ENCODE data around the gene PKD1. TPM values are rescaled to one million over a fixed set of nuclear protein-coding genes. Genes with fewer than 3 reads are reported as not detected.

The PKD1 gene
- total and polyA plus RNA-seq, 2 experiments from 2014 or later = 35.9 to 60.6 TPM

DNA sequence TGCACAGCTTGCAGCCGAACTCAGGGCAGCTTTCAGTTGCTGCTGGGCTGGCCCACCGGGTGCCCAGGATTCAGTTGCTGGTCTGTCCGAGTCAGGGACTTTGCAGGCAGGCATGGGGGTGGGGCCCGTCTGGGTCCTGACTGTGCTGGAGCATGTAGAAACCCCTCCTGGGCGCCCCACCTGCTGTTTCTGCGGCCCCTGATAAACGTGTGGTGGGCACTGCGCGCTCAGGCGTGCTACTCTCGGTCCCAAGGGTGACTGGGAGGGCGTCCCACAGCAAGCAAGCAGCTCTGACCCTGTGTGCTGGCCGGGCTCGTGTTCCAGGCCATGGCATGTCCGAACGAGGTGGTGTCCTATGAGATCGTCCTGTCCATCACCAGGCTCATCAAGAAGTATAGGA lies 75.4 kb downstream of the PKD1 start:
- H3K4me2 ChIP-seq = no peak overlapping the region
- H3K4me1 ChIP-seq (ENCODE audit: insufficient read depth) = no peaks in the 10 kb centered on the region
- 94% methylated on average over 16 of the region's 17 CpGs for WGBS (ENCODE audit: low lambda C conversion rate, missing lambda C conversion rate)
- H3K9me3 ChIP-seq (ENCODE audit: low read depth) = no peaks in the 10 kb centered on the region
- no peaks in the 10 kb centered on the region for H3K36me3 ChIP-seq (replicated peaks; ENCODE audit: insufficient read depth, low read depth)
- H3K27me3 ChIP-seq = no peaks in the 10 kb centered on the region
- no peaks in the 10 kb centered on the region for H4K20me1 ChIP-seq (ENCODE audit: insufficient read depth, poor library complexity, severe bottlenecking)
- H3K4me3 ChIP-seq = no peak overlapping the region
- TF ChIP-seq, protein P1, sequence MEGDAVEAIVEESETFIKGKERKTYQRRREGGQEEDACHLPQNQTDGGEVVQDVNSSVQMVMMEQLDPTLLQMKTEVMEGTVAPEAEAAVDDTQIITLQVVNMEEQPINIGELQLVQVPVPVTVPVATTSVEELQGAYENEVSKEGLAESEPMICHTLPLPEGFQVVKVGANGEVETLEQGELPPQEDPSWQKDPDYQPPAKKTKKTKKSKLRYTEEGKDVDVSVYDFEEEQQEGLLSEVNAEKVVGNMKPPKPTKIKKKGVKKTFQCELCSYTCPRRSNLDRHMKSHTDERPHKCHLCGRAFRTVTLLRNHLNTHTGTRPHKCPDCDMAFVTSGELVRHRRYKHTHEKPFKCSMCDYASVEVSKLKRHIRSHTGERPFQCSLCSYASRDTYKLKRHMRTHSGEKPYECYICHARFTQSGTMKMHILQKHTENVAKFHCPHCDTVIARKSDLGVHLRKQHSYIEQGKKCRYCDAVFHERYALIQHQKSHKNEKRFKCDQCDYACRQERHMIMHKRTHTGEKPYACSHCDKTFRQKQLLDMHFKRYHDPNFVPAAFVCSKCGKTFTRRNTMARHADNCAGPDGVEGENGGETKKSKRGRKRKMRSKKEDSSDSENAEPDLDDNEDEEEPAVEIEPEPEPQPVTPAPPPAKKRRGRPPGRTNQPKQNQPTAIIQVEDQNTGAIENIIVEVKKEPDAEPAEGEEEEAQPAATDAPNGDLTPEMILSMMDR (IDR thresholded peaks at IDR 0.05; ENCODE audit: poor library complexity) = no peak
- TF ChIP-seq EZH2phosphoT487 (IDR thresholded peaks at IDR 0.05; ENCODE audit: low read depth, severe bottlenecking, unreplicated experiment) (no peak), EZH2 (IDR thresholded peaks at IDR 0.05; ENCODE audit: borderline replicate concordance) (no peak)
- H2AFZ ChIP-seq = no peak overlapping the region
- DNase-seq (ENCODE audit: low spot score) = no peak
- no peaks in the 10 kb centered on the region for H3K79me2 ChIP-seq
- no peak overlapping the region for H3K27ac ChIP-seq
- H3K9me2 ChIP-seq (replicated peaks; ENCODE audit: insufficient read depth) = no peaks in the 10 kb centered on the region

DNA sequence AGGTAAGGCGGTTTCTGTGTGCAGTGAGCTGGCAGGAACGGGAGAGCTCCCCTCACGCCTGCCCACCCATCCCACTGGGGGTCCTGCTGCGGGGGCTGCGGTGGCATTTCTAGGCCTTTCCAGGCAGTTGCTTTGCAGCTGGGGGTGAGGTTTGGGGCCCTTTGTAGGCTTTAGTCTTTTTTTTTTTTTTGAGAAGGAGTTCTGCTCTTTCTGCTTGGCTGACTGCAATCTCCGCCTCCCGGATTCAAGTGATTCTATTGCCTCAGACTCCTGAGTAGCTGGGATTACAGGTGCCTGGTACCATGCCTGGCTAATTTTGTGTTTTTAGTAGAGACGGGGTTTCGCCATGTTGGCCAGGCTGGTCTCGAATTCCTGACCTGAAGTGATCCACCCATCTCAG lies 76.8 kb downstream of the PKD1 start:
- Histone ChIP-seq H3K4me3 (no peak overlapping the region), H3K36me3 (replicated peaks; ENCODE audit: insufficient read depth, low read depth) (no peaks in the 10 kb centered on the region), H3K79me2 (no peaks in the 10 kb centered on the region), H2AFZ (no peak overlapping the region), H3K27ac (no peak overlapping the region), H3K9me3 (ENCODE audit: low read depth) (no peaks in the 10 kb centered on the region), H4K20me1 (ENCODE audit: insufficient read depth, poor library complexity, severe bottlenecking) (no peaks in the 10 kb centered on the region), H3K4me1 (ENCODE audit: insufficient read depth) (no peaks in the 10 kb centered on the region), H3K4me2 (no peak overlapping the region), H3K27me3 (no peaks in the 10 kb centered on the region), H3K9me2 (replicated peaks; ENCODE audit: insufficient read depth) (no peaks in the 10 kb centered on the region)
- no peak for DNase-seq (ENCODE audit: low spot score)
- 92% methylated on average over 10 of the region's 10 CpGs for WGBS (ENCODE audit: low lambda C conversion rate, missing lambda C conversion rate)
- TF ChIP-seq, protein P1 (IDR thresholded peaks at IDR 0.05; ENCODE audit: poor library complexity) = no peak
- TF ChIP-seq EZH2phosphoT487 (IDR thresholded peaks at IDR 0.05; ENCODE audit: low read depth, severe bottlenecking, unreplicated experiment) (no peak), EZH2 (IDR thresholded peaks at IDR 0.05; ENCODE audit: borderline replicate concordance) (no peak)

DNA sequence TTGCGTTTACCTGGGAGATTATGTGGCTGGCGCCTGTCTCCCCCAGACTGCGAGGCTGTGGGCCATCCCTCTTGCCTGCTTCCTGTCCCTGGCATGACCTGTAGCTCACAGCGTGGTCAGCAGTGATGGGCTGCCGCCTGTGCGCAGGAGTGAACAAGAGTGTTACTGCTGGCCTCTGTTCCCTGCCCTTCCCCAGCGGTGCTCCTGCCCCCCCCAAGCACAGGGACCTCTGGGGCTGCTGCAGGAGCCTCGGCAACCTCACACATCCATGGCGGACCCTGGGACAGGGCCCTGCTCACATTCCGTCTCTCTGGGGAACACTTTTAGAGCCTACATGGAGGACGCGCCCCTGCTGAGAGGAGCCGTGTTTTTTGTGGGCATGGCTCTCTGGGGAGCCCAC lies 77.3 kb downstream of the PKD1 start:
- Histone ChIP-seq H3K9me2 (replicated peaks; ENCODE audit: insufficient read depth) (no peaks in the 10 kb centered on the region), H4K20me1 (ENCODE audit: insufficient read depth, poor library complexity, severe bottlenecking) (no peaks in the 10 kb centered on the region), H3K4me2 (no peak overlapping the region), H3K4me1 (ENCODE audit: insufficient read depth) (no peaks in the 10 kb centered on the region), H3K27me3 (no peaks in the 10 kb centered on the region), H3K79me2 (no peaks in the 10 kb centered on the region), H3K36me3 (replicated peaks; ENCODE audit: insufficient read depth, low read depth) (no peaks in the 10 kb centered on the region), H3K4me3 (no peak overlapping the region), H3K27ac (no peak overlapping the region), H2AFZ (no peak overlapping the region), H3K9me3 (ENCODE audit: low read depth) (no peaks in the 10 kb centered on the region)
- no peak for TF ChIP-seq EZH2phosphoT487 (IDR thresholded peaks at IDR 0.05; ENCODE audit: low read depth, severe bottlenecking, unreplicated experiment)
- no peak for DNase-seq (ENCODE audit: low spot score)
- WGBS (ENCODE audit: low lambda C conversion rate, missing lambda C conversion rate) = 89% methylated on average over 13 of the region's 13 CpGs

DNA sequence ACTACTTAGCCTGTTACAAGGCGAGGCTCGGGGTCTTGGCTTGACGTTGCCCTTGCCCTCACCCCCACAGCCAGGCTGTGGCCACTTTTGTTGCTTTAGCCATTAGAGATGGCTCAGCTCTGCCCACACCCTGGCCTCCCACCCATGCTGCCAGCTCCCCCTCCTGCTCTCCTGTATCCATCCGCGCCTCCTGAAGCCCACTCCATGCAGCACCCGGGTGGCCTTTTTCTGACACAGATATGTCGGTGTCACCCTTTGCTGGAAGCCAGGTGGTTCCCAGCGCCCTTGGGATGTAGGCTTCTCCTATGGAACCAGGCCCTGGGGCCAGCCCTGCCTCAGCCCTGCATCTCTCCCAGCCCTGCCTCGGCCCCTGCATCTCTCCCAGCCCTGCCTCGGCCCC lies 78.3 kb downstream of the PKD1 start:
- no peaks in the 10 kb centered on the region for H3K36me3 ChIP-seq (replicated peaks; ENCODE audit: insufficient read depth, low read depth)
- 98% methylated on average over 10 of the region's 10 CpGs for WGBS (ENCODE audit: low lambda C conversion rate, missing lambda C conversion rate)

More for the DNA sequence above, 78.3 kb downstream of the PKD1 start:
- H3K79me2 ChIP-seq = no peaks in the 10 kb centered on the region
- no peak for DNase-seq (ENCODE audit: low spot score)
- no peaks in the 10 kb centered on the region for H3K9me2 ChIP-seq (replicated peaks; ENCODE audit: insufficient read depth)
- TF ChIP-seq, protein P1 (IDR thresholded peaks at IDR 0.05; ENCODE audit: poor library complexity) = no peak
- TF ChIP-seq EZH2phosphoT487 (IDR thresholded peaks at IDR 0.05; ENCODE audit: low read depth, severe bottlenecking, unreplicated experiment) (no peak), EZH2 (IDR thresholded peaks at IDR 0.05; ENCODE audit: borderline replicate concordance) (no peak)
- no peak overlapping the region for H2AFZ ChIP-seq
- no peak overlapping the region for H3K4me2 ChIP-seq
- H3K4me3 ChIP-seq = no peak overlapping the region
- no peaks in the 10 kb centered on the region for H4K20me1 ChIP-seq (ENCODE audit: insufficient read depth, poor library complexity, severe bottlenecking)
- no peaks in the 10 kb centered on the region for H3K4me1 ChIP-seq (ENCODE audit: insufficient read depth)
- no peak overlapping the region for H3K27ac ChIP-seq
- no peaks in the 10 kb centered on the region for H3K9me3 ChIP-seq (ENCODE audit: low read depth)
- H3K27me3 ChIP-seq = no peaks in the 10 kb centered on the region
